GM23248 (cell line): ENCODE measurements around the gene RFTN1. TPM values are rescaled to one million over a fixed set of nuclear protein-coding genes. Genes with fewer than 3 reads are reported as not detected.

ENCODE experiments used
- DNase-seq: peaks from one replicate; pipeline ENCODE4 v3.0.0-alpha.2; 2015
- H2AFZ ChIP-seq: fragments of 200-600 bp; sonication (generic); 2 replicates; pipeline ENCODE4 v1.6.1; 2016; ENCODE audit warnings: antibody characterized with exemption
- H3F3A ChIP-seq: fragments of 200-600 bp; sonication (generic); 2 replicates; pipeline ENCODE4 v1.6.1; 2016; ENCODE audit warnings: mild to moderate bottlenecking, antibody characterized with exemption, mixed run types; ENCODE audit not compliant: insufficient read depth
- H3K27ac ChIP-seq: fragments of 200-600 bp; sonication (generic); 2 replicates; pipeline ENCODE4 v1.5.1; 2016; ENCODE audit warnings: mild to moderate bottlenecking
- H3K27me3 ChIP-seq: fragments of 200-600 bp; sonication (generic); replicated peaks from 2 replicates; pipeline ENCODE4 v1.6.1; 2016; ENCODE audit warnings: mild to moderate bottlenecking; ENCODE audit not compliant: insufficient read depth
- H3K36me3 ChIP-seq: fragments of 200-600 bp; sonication (generic); 2 replicates; pipeline ENCODE4 v1.6.1; 2016; ENCODE audit warnings: low read depth, mild to moderate bottlenecking
- H3K4me1 ChIP-seq: fragments of 200-600 bp; sonication (generic); 2 replicates; pipeline ENCODE4 v1.6.1; 2016; ENCODE audit warnings: mild to moderate bottlenecking; ENCODE audit not compliant: insufficient read depth
- H3K4me2 ChIP-seq: fragments of 200-600 bp; sonication (generic); one replicate; pipeline ENCODE4 v1.6.1; 2016; ENCODE audit warnings: mild to moderate bottlenecking; ENCODE audit not compliant: unreplicated experiment
- H3K4me3 ChIP-seq: fragments of 200-600 bp; sonication (generic); 2 replicates; pipeline ENCODE4 v1.5.1; 2016; ENCODE audit warnings: mild to moderate bottlenecking
- H3K79me2 ChIP-seq: fragments of 200-600 bp; sonication (generic); 2 replicates; pipeline ENCODE4 v1.6.1; 2016; ENCODE audit warnings: mild to moderate bottlenecking; ENCODE audit not compliant: insufficient read depth
- H3K9ac ChIP-seq: fragments of 200-600 bp; sonication (generic); 2 replicates; pipeline ENCODE4 v1.6.1; 2016; ENCODE audit warnings: mild to moderate bottlenecking
- H3K9me2 ChIP-seq: fragments of 200-600 bp; sonication (generic); 2 replicates; pipeline ENCODE4 v1.6.1; 2016; ENCODE audit warnings: mixed run types, mild to moderate bottlenecking, moderate library complexity; ENCODE audit not compliant: insufficient read depth
- H3K9me3 ChIP-seq: fragments of 200-600 bp; sonication (generic); one replicate; pipeline ENCODE4 v1.6.1; 2017; ENCODE audit warnings: low read depth
- H4K20me1 ChIP-seq: fragments of 200-600 bp; sonication (generic); 2 replicates; pipeline ENCODE4 v1.6.0; 2016; ENCODE audit not compliant: insufficient read depth
- EZH2 ChIP-seq: fragments of 200-600 bp; sonication (generic); IDR thresholded peaks from 2 replicates; pipeline ENCODE4 v1.6.1; 2018; ENCODE audit warnings: antibody characterized with exemption, mild to moderate bottlenecking; ENCODE audit not compliant: insufficient read depth, poor library complexity, severe bottlenecking
- EZH2phosphoT487 ChIP-seq: fragments of 200-600 bp; sonication (generic); IDR thresholded peaks from 2 replicates; pipeline ENCODE4 v1.6.1; 2018; ENCODE audit warnings: antibody characterized with exemption, moderate library complexity, mild to moderate bottlenecking, low read depth; ENCODE audit not compliant: insufficient read depth
- WGBS, 2 experiments: methylation state at CpG; one replicate each; pipeline ENCODE4 v1.1.6; 2015 to 2017; ENCODE audit warnings: low lambda C conversion rate in 2 of 2, low coverage in 1 of 2; ENCODE audit errors: missing lambda C conversion rate in 2 of 2; 5-methylcytosine and 5-hydroxymethylcytosine counted together
- in situ Hi-C: fragments of 300-500 bp; cut with MboI; formaldehyde crosslinking; loops from 2 replicates; pipeline ENCODE4 v1.15.0; 2020
- polyA plus RNA-seq: library from polyadenylated mRNA; unstranded; fragments of >200 nt; fragmentation: Nextera tagmentation; extraction: Ambion mirVana; gene quantifications from 2 replicates; pipeline ENCODE4 v1.2.1, GENCODE V29; 2016
- total RNA-seq: library from RNA; depleted of rRNA; stranded (reverse); fragments of >200 nt; shearing (Covaris generic); gene quantifications from 2 replicates; pipeline ENCODE4 v1.2.3, GENCODE V29; 2014

RFTN1 gene
- total and polyA plus RNA-seq, 2 experiments from 2014 or later: 43.1 to 77.7 TPM

- no peaks in the 10 kb centered on the region for H4K20me1 ChIP-seq
- no peaks in the 10 kb centered on the region for H3K9me3 ChIP-seq
- H3K4me3 ChIP-seq: no peak overlapping the region
- no peaks in the 10 kb centered on the region for H3K9me2 ChIP-seq
- 85 to 93% methylated on average over 3 of the region's 3 CpGs for WGBS, 2 experiments
- H3K4me2 ChIP-seq: no peak overlapping the region
- H3K27me3 ChIP-seq: no peaks in the 10 kb centered on the region
- in situ Hi-C loops: no loop called here
- DNase-seq: no peak
- no peak overlapping the region for H3K27ac ChIP-seq
- TF ChIP-seq EZH2phosphoT487: no peak
- TF ChIP-seq EZH2: no peak
- H3K4me1 ChIP-seq: peaks cover 10% of the 10 kb centered on the region
- H2AFZ ChIP-seq: no peak overlapping the region
- H3F3A ChIP-seq: peaks cover 14% of the 10 kb centered on the region; the same call in 1 of the 2 replicates
- H3K36me3 ChIP-seq: no peaks in the 10 kb centered on the region
- H3K79me2 ChIP-seq: peaks cover 86% of the 10 kb centered on the region
- no peak overlapping the region for H3K9ac ChIP-seq
Measured at GRCh38 chr3:16461463-16462245, 51.8 kb downstream of the RFTN1 start.

GRCh38 chr3:16460886-16461285 lies 52.6 kb downstream of the RFTN1 start:
- Histone ChIP-seq H3K9me3 (no peaks in the 10 kb centered on the region), H3K4me3 (no peak overlapping the region), H3K79me2 (peaks cover 86% of the 10 kb centered on the region), H2AFZ (no peak overlapping the region), H3K27ac (no peak overlapping the region), H3F3A (peaks cover 14% of the 10 kb centered on the region; the same call in 1 of the 2 replicates), H4K20me1 (no peaks in the 10 kb centered on the region), H3K36me3 (no peaks in the 10 kb centered on the region), H3K9me2 (no peaks in the 10 kb centered on the region), H3K4me2 (no peak overlapping the region), H3K27me3 (no peaks in the 10 kb centered on the region), H3K9ac (no peak overlapping the region), H3K4me1 (peaks cover 10% of the 10 kb centered on the region)
- 83 to 90% methylated on average over 4 of the region's 4 CpGs for WGBS, 2 experiments
- TF ChIP-seq EZH2phosphoT487: no peak
- no peak for TF ChIP-seq EZH2
- DNase-seq: no peak
- in situ Hi-C loops: no loop called here

- Histone ChIP-seq H3K9ac (no peak overlapping the region), H3F3A (peaks cover 14% of the 10 kb centered on the region; the same call in 1 of the 2 replicates), H3K79me2 (peaks cover 82% of the 10 kb centered on the region), H3K4me1 (peaks cover 10% of the 10 kb centered on the region), H3K4me3 (no peak overlapping the region), H3K27ac (no peak overlapping the region), H3K36me3 (no peaks in the 10 kb centered on the region), H3K4me2 (no peak overlapping the region), H3K27me3 (no peaks in the 10 kb centered on the region), H2AFZ (no peak overlapping the region), H3K9me3 (no peaks in the 10 kb centered on the region), H3K9me2 (no peaks in the 10 kb centered on the region), H4K20me1 (no peaks in the 10 kb centered on the region)
- 93% methylated on average over 4 of the region's 4 CpGs for WGBS, 2 experiments
- no peak for DNase-seq
- no peak for TF ChIP-seq EZH2
- TF ChIP-seq EZH2phosphoT487: no peak
- in situ Hi-C loops: no loop called here
Measured at GRCh38 chr3:16460273-16460672, 53.2 kb downstream of the RFTN1 start.

- Histone ChIP-seq H3K9me3 (no peaks in the 10 kb centered on the region), H3K9me2 (no peaks in the 10 kb centered on the region), H4K20me1 (no peaks in the 10 kb centered on the region), H3K27ac (no peak overlapping the region), H3K4me2 (no peak overlapping the region), H3K9ac (no peak overlapping the region), H3F3A (0 out of 2 replicates have a peak, but pooled peaks cover 6% of the 10 kb centered on the region), H3K4me1 (peaks cover 10% of the 10 kb centered on the region), H3K27me3 (no peaks in the 10 kb centered on the region), H3K4me3 (no peak overlapping the region), H2AFZ (no peak overlapping the region), H3K36me3 (no peaks in the 10 kb centered on the region), H3K79me2 (peaks cover 73% of the 10 kb centered on the region)
- 96 to 99% methylated on average over 3 of the region's 3 CpGs for WGBS, 2 experiments
- no peak for DNase-seq
- TF ChIP-seq EZH2: no peak
- no peak for TF ChIP-seq EZH2phosphoT487
- in situ Hi-C loops: no loop called here
Measured at GRCh38 chr3:16456784-16457415, 56.6 kb downstream of the RFTN1 start.
